Measurements from ENCODE around the gene MFAP3L. TPM values are rescaled to one million over a fixed set of nuclear protein-coding genes. Genes with fewer than 3 reads are reported as not detected.

MFAP3L gene
- total RNA-seq, 1 donor from 2014 or later: 2.8 TPM

DNA sequence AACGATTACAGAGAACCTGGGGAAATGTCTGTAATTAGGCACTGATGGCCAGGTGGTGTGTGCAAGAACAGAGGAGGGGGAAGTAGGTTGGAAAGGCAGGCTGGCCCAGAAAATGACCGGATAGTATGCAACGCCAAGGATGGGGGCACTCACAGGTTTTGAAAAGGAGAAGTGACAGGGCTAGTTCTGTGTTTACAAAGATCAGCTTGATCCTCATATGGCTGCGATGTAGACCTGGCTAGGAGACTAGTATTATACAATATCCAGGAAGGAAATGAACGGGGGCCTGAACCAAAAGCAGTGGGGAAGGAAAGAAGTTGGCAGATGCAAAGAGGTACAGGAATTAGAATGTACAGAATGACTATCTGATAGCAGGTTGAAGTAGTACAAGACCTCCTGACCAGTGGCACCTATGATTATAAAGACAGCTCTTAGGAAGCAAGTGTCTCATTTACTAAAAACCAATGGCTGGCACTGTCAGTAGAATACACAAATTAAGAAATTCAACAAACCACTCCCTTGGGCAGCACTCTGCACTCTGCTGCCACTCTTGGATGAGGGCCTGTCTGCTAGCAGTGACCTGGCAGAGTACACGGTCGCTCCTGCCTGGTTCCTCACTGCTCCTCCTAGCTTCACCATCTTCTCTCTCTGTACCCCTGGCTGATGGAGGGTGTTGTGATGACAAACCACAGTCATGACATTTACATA lies 14.1 kb downstream of the MFAP3L start:
- Mint-ChIP-seq H3K27ac (ENCODE audit: unreplicated experiment) (no peak overlapping the region), H3K9me3 (peaks cover 6% of the 10 kb centered on the region), H3K27me3 (ENCODE audit: low read depth) (no peaks in the 10 kb centered on the region), H3K4me1 (no peaks in the 10 kb centered on the region), H3K36me3 (ENCODE audit: low read depth) (no peaks in the 10 kb centered on the region), H3K4me3 (no peak overlapping the region)
- TF ChIP-seq, protein P1, sequence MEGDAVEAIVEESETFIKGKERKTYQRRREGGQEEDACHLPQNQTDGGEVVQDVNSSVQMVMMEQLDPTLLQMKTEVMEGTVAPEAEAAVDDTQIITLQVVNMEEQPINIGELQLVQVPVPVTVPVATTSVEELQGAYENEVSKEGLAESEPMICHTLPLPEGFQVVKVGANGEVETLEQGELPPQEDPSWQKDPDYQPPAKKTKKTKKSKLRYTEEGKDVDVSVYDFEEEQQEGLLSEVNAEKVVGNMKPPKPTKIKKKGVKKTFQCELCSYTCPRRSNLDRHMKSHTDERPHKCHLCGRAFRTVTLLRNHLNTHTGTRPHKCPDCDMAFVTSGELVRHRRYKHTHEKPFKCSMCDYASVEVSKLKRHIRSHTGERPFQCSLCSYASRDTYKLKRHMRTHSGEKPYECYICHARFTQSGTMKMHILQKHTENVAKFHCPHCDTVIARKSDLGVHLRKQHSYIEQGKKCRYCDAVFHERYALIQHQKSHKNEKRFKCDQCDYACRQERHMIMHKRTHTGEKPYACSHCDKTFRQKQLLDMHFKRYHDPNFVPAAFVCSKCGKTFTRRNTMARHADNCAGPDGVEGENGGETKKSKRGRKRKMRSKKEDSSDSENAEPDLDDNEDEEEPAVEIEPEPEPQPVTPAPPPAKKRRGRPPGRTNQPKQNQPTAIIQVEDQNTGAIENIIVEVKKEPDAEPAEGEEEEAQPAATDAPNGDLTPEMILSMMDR (conservative IDR thresholded peaks at IDR 0.05): no peak
- DNase-seq (ENCODE audit: low read depth, low spot score): no peak

GRCh38 chr4:170009291-170009690 lies 16.9 kb downstream of the MFAP3L start:
- TF ChIP-seq, protein P1 (conservative IDR thresholded peaks at IDR 0.05): no peak
- Mint-ChIP-seq H3K9me3 (peaks cover 6% of the 10 kb centered on the region), H3K36me3 (ENCODE audit: low read depth) (no peaks in the 10 kb centered on the region)

DNA sequence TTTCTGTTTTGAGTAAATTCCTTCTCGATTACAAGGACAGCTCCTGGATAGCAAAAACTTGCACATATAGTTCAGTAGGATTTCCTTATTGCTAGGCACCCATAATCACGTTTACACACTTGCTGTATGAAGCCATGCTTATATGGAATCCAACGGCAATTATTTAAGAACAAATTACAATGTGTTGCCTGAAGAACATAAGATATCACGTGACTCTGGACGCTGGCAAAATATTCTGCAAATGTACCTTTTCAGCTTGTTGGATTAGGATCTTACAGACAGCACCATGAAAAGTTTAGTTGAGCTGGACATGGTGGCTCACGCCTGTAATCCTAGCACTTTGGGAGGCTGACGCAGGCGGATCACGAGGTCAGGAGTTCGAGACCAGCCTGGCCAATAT lies 17.4 kb downstream of the MFAP3L start:
- H3K27ac Mint-ChIP-seq (ENCODE audit: unreplicated experiment): no peak overlapping the region

More at GRCh38 chr4:170009291-170009690, 16.9 kb downstream of the MFAP3L start:
- peaks cover 12% of the 10 kb centered on the region for H3K4me1 Mint-ChIP-seq
- H3K27ac Mint-ChIP-seq (ENCODE audit: unreplicated experiment): no peak overlapping the region
- no peak overlapping the region for H3K4me3 Mint-ChIP-seq
- H3K27me3 Mint-ChIP-seq (ENCODE audit: low read depth): no peaks in the 10 kb centered on the region
- DNase-seq (ENCODE audit: low read depth, low spot score): no peak

DNA sequence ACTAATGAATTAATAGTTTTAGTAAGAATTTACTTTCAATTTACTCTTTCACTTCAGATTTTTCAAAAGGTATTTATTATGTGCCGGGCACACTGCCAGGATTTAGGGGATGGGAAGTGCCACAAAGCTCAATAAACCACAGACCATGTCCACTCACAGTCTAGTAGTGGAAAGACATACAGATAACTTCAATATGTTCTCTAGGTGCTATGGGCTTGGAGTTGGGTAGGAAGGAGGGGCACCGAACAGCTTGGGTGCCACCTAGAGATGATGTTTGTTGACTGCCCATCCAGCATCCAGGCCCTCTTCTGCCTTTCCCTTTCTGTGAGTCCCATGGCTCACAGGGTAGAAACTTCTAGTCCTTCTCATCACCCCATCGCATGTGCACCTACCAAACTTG lies 17.8 kb downstream of the MFAP3L start:
- peaks cover 6% of the 10 kb centered on the region for H3K9me3 Mint-ChIP-seq
- TF ChIP-seq, protein P1 (conservative IDR thresholded peaks at IDR 0.05): no peak
- DNase-seq (ENCODE audit: low read depth, low spot score): no peak
- no peaks in the 10 kb centered on the region for H3K27me3 Mint-ChIP-seq (ENCODE audit: low read depth)
- peaks cover 13% of the 10 kb centered on the region for H3K4me1 Mint-ChIP-seq
- H3K36me3 Mint-ChIP-seq (ENCODE audit: low read depth): no peaks in the 10 kb centered on the region
- H3K27ac Mint-ChIP-seq (ENCODE audit: unreplicated experiment): no peak overlapping the region
- no peak overlapping the region for H3K4me3 Mint-ChIP-seq

More for the DNA sequence above, 17.4 kb downstream of the MFAP3L start:
- H3K36me3 Mint-ChIP-seq (ENCODE audit: low read depth): no peaks in the 10 kb centered on the region
- peaks cover 6% of the 10 kb centered on the region for H3K9me3 Mint-ChIP-seq
- no peaks in the 10 kb centered on the region for H3K27me3 Mint-ChIP-seq (ENCODE audit: low read depth)
- no peak overlapping the region for H3K4me3 Mint-ChIP-seq
- TF ChIP-seq, protein P1 (conservative IDR thresholded peaks at IDR 0.05): no peak
- DNase-seq (ENCODE audit: low read depth, low spot score): no peak
- peaks cover 13% of the 10 kb centered on the region for H3K4me1 Mint-ChIP-seq

GRCh38 chr4:170007113-170007512 lies 19.1 kb downstream of the MFAP3L start:
- Mint-ChIP-seq H3K4me1 (peaks cover 13% of the 10 kb centered on the region), H3K4me3 (no peak overlapping the region), H3K36me3 (ENCODE audit: low read depth) (no peaks in the 10 kb centered on the region), H3K9me3 (peaks cover 6% of the 10 kb centered on the region), H3K27me3 (ENCODE audit: low read depth) (no peaks in the 10 kb centered on the region), H3K27ac (ENCODE audit: unreplicated experiment) (no peak overlapping the region)
- TF ChIP-seq, protein P1 (conservative IDR thresholded peaks at IDR 0.05): no peak
- no peak for DNase-seq (ENCODE audit: low read depth, low spot score)
